ENCODE results near the gene KCNH2.

The KCNH2 gene

DNA sequence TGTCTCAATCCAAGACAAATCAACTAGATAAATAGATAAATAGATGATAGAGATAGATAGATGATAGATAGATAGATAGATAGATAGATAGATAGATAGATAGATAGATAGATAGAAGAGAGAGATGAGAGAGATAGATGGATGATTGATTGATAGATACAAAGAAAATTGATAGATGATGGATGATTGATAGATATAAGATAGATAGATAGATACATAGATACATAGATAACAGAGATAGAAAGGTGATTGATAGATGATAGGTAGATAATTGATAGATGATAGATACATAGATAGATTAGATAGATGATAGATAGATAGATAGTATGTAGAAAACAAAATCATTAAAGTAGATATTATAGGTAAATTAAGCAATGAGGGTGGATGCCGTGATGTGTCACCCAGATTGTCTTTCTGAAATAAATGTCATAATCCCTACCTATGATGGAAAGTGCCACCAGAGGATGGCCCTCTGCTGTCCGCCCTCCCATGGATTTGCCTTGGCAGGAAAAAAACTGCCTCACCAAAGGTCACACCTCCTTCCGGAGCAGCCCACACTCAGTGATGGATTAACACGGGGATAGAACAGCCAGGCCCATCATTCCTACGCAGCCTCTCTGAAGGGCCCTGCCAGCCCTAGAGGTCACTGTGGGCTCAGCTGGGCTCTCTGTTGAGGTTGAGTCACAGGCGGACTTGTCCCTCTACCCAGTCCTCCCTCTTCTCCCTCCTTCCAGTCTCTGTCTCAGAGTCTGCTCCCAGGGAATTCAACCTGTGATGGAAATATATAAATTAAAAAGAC is 50.8 kb downstream of the KCNH2 start:
- TF ChIP-seq, protein P1, sequence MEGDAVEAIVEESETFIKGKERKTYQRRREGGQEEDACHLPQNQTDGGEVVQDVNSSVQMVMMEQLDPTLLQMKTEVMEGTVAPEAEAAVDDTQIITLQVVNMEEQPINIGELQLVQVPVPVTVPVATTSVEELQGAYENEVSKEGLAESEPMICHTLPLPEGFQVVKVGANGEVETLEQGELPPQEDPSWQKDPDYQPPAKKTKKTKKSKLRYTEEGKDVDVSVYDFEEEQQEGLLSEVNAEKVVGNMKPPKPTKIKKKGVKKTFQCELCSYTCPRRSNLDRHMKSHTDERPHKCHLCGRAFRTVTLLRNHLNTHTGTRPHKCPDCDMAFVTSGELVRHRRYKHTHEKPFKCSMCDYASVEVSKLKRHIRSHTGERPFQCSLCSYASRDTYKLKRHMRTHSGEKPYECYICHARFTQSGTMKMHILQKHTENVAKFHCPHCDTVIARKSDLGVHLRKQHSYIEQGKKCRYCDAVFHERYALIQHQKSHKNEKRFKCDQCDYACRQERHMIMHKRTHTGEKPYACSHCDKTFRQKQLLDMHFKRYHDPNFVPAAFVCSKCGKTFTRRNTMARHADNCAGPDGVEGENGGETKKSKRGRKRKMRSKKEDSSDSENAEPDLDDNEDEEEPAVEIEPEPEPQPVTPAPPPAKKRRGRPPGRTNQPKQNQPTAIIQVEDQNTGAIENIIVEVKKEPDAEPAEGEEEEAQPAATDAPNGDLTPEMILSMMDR (conservative IDR thresholded peaks at IDR 0.05; ENCODE audit: low read depth, low read length) = peak; percentile 0
- no peak for DNase-seq (ENCODE audit: low read depth)
- H3K4me3 ChIP-seq (ENCODE audit: low read length) = no peak overlapping the region

DNA sequence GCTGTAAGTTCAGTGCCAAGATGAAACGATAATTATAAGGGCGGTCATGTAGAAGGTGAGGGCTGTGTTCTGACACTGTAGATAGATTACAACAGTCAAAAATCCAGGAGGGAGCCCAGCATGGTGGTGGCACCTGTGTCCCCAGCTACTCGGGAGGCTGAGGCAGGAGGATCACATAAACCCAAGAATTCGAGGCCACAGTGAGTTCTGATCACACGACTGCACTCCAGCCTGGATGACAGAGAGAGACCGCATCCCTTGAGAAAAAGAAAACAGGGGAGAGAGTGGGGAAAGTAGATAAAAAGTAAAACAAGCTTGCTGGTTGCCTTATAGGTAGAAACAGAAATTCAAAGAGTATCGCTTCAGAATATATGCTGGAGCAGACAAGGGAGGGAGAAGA is 52.1 kb downstream of the KCNH2 start:
- DNase-seq (ENCODE audit: low read depth) = no peak
- H3K4me3 ChIP-seq (ENCODE audit: low read length) = no peak overlapping the region
- TF ChIP-seq, protein P1 (conservative IDR thresholded peaks at IDR 0.05; ENCODE audit: low read depth, low read length) = no peak

DNA sequence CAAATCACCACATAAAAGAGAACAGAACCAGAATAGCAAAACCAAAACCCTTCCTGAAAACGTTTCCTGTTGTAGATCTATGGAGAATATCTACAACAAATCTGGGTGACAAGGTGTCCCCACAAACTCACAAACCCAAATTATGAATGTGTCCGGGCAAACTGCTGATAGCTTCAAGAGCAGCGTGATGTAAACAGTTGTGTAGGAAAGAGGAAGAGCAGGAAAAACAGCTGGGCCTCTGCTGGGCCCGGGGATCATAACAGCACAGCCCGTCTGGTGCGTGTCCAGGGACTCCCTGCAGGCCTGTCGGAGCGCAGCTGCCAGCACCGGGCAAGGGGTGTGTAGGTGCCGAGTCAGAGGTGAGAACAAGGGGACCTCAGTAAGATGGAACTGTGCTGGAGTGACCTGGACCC is 53.7 kb downstream of the KCNH2 start:
- TF ChIP-seq, protein P1 (conservative IDR thresholded peaks at IDR 0.05; ENCODE audit: low read depth, low read length) = no peak
- H3K4me3 ChIP-seq (ENCODE audit: low read length) = no peak overlapping the region
- DNase-seq (ENCODE audit: low read depth) = no peak

- TF ChIP-seq, protein P1 (conservative IDR thresholded peaks at IDR 0.05; ENCODE audit: low read depth, low read length) = no peak
- H3K4me3 ChIP-seq (ENCODE audit: low read length) = no peak overlapping the region
- DNase-seq (ENCODE audit: low read depth) = no peak
Measured at GRCh38 chr7:150923802-150924201, 54.3 kb downstream of the KCNH2 start.

GRCh38 chr7:150923196-150923595 is 54.9 kb downstream of the KCNH2 start:
- DNase-seq (ENCODE audit: low read depth) = peak; percentile 93
- TF ChIP-seq, protein P1 (conservative IDR thresholded peaks at IDR 0.05; ENCODE audit: low read depth, low read length) = no peak
- H3K4me3 ChIP-seq (ENCODE audit: low read length) = no peak overlapping the region

- DNase-seq (ENCODE audit: low read depth) = no peak
- H3K4me3 ChIP-seq (ENCODE audit: low read length) = no peak overlapping the region
- TF ChIP-seq, protein P1 (conservative IDR thresholded peaks at IDR 0.05; ENCODE audit: low read depth, low read length) = no peak
Measured at GRCh38 chr7:150919160-150919559, 59.0 kb downstream of the KCNH2 start.

DNA sequence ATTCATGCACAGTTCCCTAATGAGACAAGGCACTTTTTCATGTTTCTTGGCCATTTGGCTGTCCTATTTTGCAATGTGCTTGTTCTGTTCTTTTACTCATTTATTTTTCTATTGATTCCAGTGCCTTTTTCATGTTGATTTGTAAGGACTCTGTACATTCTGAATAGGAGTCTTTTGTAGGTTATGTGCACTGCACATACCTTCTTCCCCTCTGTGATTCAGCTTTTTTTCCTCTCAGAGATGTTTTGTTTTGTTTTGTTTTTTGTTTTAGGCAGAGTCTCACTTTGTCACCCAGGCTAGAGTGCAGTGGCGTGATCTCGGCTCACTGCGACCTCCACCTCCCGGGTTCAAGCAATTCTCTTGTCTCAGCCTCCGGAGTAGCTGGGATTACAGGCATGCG is 59.7 kb downstream of the KCNH2 start:
- H3K4me3 ChIP-seq (ENCODE audit: low read length) = no peak overlapping the region
- DNase-seq (ENCODE audit: low read depth) = no peak
- TF ChIP-seq, protein P1 (conservative IDR thresholded peaks at IDR 0.05; ENCODE audit: low read depth, low read length) = no peak
